Dedifferentiated amniotic fluid mesenchymal stem cell (primary cell): ENCODE data around the gene ANXA3.
A peak's percentile ranks its signal among the peaks of the same experiment; 100 is the strongest.
"Not testable (repeated sequence)": the region's sequence is repeated elsewhere in the genome, so short reads cannot be mapped to it uniquely, and the experiment has no call there.

ENCODE experiments used
- DNase-seq: peaks from one replicate; pipeline ENCODE4 v3.0.0-alpha.2; 2016; ENCODE audit errors: extremely low spot score

ANXA3 gene

DNA sequence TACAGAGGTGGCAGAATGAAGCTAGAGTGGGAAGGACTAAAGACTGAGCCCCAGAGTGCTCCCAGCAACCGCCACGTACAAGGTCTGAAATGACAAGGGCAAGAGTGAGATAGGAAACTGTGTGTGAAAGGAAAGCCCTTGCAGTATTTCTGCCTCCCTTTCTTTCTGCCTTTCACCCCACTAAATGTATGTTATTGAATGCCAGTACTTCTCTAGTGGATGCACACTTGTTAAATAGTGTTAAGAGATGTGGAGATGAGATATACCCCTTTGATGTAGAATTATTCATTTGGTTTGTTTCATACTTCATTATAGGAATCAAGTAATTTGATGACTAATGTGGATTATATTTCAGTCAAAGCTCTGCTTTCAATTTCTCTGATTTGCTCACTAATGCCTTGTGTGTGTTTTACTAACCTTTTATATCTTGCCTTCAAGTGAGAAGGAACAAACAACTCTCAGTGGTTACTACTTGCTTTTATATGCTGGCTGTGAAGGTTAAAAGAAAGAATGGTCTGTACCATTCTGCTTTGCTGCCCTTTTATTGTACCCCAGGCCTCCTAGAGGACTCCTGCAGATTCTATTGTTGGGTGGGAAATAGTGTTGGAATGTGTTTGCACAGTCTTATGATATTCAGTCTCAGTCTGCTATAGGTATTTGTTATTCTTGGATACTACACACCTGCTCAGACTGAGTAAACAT lies 8.0 kb upstream of the ANXA3 start:
- peak; percentile 35 for DNase-seq

DNA sequence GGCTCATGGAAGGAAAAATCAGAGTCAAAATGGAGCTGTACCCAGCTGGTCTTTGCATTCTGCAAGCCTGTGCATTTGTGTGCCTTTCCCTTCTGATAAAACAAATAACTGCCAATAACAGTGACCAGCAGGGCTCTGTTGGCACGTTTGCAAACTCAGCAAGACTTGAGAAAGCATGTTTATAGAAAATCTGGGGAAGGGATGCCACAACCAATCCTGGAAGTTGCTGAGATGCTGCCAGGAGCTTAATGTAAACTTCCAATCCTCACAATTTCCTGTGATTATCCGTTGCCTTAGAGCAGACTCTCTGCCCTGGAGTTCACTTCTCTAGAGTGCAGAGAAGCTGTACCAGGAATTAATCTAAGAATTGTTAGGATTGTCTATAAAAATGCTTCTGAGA lies 6.9 kb upstream of the ANXA3 start:
- no peak for DNase-seq

DNA sequence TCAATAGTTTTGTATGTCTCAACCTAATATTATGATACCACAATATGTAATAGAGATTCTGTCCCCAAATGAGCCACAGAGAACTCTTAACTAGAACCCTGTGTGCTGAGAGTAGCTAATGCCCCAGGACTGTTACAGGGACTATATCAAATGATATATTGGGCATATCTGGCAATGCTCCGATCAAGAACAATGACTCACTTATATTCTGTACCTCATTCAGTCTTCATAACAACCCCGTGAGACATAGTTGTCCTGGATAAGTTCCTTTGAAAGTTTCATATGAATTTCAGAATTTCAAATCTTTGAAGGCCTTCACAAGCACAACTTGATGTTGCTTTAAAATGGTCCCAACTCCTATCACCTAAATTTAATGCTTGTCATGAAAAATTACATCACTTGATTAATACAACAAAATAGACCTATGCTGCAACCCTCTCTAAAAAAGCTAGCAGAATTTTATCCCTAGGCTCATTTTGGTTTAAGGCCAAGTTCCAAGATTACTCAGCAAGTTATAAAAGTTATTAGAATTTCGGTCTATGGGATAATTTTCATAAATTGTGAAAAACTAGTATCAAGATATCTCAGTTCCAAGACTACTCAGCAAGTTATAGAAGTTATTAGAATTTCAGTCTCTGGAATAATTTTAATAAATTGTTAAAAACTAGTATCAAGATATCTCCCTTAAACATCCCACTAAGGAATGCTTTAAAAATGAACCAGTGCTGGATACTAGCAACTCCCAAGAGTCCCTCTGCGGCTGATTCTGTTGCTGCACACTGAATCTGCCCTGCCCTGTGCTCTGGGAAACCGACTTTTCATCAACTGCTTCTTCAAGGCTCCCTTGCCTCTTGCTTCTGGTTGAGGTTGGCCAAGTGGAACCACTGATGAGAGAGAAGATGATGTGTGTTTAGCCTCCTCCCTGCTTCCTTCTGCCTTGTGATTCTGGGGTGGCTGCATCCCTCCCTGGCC lies 6.0 kb upstream of the ANXA3 start:
- no peak for DNase-seq

DNA sequence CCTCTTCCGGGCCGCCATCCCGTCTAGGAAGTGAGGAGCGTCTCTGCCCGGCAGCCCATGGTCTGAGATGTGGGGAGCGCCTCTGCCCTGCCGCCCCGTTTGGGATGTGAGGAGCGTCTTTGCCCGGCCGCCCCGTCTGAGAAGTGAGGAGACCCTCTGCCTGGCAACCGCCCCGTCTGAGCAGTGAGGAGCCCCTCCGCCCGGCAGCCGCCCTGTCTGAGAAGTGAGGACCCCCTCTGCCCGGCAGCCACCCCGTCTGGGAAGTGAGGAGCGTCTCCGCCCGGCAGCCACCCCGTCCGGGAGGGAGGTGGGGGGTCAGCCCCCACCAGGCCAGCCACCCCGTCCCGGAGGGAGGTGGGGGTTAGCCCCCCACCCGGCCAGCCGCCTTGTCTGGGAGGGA lies 3.7 kb upstream of the ANXA3 start:
- not testable (repeated sequence) for DNase-seq

DNA sequence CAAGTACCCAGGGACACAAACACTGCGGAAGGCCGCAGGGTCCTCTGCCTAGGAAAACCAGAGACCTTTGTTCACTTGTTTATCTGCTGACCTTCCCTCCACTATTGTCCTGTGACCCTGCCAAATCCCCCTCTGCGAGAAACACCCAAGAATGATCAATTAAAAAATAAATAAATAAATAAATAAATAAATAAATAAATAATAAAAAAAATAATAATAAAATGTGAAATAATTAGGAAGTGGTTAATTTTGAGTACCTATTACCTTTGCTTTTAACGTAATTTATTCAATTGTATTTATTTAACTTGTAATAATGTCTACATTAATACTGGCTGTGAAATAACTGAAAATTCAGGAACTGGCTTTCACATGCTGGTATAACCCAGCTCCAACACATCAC lies 2.7 kb upstream of the ANXA3 start:
- DNase-seq = not testable (repeated sequence)

DNA sequence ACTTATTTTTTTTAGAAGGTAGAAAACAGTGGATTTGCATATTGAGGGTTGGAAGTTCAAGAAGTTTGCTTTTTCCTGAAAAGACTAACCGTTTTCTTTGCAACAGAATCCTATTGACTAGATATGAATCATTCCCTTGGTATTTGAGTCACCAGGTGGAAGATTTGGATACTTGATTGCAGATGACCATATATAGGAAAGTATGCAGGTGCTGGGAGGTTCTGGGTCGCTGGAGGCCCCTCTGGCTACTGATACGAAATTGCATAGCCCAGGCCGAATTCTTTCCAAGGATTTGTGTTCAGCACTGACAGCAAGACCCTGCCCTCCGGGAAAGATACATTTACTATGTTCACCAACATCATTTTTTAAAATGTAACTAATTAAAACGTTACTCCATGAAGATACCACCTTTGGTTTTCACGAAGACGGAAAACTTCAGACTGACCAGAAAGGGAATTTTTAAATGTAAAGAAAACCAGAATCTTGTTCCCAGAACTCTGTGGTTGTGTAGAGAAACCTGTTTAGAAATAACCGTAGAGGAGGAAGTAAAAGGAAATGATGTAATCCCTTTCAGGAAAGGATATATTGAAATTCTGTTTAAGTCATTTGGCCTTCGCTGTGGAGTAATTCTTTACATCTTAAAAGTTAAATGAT lies 946 bp downstream of the ANXA3 start:
- DNase-seq = no peak

DNA sequence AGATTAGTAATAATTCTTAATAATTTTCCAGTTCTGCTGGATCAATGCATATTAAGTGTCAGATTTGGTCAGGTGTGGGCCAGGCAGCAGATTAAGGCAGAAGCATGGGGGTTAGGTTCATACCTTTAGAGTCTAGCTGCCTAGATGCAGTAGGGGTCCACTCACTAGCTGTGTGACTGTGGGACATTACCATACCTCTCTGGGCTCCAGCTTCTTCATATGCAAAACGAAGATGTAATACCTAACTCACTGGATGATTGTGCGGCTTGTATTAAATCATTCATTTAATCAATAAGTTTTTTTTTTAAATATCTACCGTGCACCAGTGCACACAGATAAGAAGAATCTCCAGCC lies 1.4 kb downstream of the ANXA3 start:
- no peak for DNase-seq

DNA sequence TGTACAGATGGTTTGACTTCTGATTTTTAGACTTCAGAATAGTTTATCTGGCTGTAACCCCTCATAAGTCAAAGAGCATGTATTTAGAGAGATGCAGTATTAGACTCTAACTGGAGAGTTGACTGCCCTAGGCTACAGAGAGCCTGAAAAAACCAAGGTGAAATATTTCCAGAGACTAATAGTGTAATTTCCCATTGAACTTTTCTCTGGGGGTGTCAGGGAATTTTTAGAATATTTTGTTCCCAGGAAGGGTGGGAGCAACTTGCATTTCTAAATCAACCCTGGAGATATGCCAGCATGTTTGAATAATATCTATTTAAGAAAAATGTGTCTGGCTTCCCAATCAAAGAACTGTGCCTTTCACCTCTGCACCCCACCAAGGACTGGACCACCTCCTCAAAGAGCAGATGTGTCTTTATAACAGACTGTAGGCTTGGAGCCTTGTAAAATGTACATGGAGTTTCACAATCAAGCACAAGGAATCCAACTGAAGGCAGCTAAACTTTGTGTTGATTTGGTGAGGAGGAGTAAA lies 2.0 kb downstream of the ANXA3 start:
- DNase-seq = no peak

DNA sequence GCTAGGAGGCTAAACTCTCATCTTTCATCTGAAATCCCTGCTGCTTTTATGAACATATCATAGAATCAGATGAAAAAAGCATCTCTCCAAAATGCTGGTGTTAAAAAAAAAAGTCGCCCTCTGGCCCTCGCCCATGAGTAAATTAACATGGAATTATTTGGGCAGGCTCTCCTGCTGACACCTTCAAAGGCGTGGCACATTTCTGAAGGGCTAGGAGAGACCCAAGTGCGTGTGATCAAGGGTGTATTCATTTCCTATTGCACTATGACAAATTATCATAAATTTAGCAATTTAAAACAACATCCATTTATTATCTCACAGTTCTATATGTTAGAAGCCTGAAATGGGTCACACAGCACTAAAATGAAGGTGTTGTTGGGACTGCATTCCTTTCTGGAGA lies 5.1 kb downstream of the ANXA3 start:
- no peak for DNase-seq

DNA sequence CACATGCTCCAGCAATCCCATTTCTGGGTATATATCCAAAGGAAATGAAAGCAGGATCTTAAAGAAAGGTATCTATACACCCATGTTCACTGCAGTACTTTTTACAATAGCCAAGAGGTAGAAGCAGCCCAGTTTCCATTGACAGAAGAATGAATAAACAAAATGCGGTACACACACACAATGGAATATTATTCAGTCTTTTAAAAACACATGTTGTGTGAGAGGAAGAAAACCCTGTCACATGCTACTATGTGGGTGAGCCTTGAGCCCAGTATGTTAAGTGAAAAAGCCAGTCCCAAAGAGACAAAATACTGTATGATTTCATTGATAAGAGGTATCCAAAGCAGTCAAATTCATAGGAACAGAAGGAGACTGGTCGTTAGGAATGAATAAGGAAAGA lies 6.3 kb downstream of the ANXA3 start:
- no peak for DNase-seq

DNA sequence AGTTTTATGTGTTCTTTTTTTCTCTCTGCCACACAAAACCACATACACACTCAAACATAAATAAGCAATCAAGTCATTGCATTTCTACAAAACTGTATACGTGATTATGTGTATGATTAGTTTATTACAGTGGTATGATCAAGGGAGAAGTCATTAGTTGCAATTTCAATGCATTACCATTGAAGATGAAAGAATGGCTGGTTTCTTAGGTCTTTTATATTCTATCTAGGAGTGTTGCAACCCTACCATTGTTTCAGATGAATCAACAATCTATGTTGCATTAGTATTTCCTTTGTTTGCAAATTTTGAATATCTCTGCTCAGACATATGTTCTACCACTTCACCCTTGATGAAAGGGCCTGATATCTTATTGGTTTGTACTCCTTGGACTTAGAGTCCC lies 6.8 kb downstream of the ANXA3 start:
- DNase-seq = no peak

DNA sequence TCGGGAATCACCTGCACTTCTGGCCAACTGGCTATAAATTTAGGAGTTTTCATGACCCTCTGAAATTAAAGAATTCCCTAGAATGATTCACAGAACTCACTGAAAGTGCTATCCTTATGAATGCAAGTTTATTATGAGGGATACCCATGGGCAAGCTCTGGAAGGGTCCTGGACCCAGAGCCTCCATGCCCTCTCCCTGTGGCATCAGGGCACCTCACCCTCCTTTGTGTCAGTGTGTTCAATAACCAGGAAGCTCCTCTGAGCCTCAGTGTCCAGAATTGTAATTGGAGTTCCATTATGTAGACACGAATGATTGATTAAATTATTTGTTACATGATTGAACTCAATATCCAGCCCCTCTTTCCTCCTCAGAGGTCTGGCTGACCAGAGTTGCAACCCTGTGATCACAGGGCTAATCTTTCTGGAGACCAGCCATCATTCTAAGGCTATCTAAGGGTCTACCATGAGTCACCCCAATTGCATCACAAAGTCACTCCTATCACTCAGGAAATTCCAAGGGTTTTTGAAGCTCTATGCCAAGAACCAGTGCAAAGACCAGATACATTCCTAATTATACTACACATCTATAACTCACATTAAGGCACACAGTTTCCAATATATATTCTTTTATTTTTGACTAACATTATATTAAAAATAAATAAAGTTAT lies 8.9 kb downstream of the ANXA3 start:
- peak; percentile 54 for DNase-seq

DNA sequence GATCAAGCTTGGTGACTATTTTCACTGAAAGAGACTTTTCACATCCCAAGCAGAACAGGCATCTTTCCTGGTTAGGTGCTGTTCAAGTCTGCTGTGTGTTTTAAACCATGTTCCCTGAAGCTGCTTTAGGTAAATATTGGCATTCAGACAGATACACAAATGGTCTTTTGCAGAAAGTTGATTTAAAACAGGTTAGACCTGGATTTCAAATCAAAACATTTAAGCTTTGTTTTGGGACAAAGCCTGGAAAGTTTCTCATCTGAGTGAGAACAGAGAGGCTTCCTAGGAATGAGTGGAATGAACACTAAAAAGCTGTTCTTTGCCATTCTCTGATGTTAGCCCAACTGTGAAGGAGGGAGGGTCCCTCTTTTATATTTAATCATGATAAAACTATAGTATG lies 10.1 kb downstream of the ANXA3 start:
- DNase-seq = peak; percentile 30

DNA sequence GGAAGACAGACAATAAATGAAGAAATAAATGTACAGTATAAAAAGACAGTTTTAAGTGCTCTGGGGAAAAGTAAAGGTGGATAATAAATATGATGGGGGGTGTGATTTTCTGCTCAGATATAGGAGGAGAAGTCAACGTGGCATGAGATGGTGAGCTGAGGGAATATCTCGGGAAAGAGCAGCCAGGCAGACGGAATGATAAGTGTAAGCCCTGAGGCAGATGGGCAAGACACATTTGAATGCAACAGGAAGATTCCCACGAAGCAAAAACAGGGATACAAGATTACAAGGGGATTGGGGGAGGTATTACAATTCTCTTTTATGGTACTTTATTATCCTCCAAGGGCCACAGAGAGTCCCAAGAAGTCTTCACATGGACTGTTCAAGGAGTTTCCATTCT lies 11.1 kb downstream of the ANXA3 start:
- DNase-seq = no peak

DNA sequence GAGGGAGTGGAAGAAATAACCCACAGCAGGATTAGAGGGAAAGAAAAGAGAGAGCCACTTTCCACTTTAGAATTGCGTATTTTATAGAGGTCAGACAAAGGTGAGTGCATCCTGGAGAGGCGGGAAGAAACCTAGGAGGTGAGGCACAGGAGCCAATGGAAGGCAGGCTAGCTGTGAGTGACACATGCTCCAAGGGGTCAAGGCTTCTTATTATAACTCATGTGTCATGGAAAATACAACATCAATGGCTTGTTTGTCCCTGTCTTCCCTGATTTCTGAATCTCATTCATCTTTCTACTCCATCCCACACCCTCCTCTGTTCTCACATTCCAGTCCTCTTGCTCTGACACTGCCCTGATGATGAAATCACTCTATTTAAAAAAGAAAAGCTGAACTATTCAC lies 14.4 kb downstream of the ANXA3 start:
- peak; percentile 73 for DNase-seq

DNA sequence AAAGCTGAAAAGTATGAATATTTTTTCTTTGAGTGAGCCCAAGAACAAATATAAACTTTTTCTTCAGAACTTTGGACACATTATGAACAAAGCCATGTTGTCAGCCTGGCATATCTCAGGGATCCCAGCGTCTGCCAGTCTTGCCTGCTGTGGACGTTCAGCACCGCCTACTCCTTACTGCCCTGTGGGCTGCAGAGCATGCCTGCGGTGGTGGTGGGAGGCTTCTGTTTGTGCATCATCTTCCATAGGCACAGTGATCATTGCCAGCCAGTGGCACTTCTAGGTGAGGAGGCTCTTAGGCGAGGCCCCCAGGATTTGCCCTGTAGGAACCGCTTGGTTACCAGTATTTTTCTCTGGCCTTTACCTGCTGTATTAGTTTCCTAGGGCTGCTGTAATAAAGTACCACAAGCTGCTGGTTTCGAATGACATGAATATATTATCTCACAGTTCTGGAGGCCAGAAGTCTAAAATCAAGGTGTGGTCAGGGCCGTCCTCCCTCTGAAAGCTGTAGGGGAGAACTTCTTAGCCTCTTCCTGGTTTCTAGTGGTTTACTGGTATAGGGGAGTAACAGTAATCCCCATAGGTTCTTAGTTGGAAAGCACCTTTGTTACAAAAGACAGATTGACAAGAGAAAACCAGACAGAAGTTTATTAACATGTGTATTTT lies 15.4 kb downstream of the ANXA3 start:
- DNase-seq = no peak

DNA sequence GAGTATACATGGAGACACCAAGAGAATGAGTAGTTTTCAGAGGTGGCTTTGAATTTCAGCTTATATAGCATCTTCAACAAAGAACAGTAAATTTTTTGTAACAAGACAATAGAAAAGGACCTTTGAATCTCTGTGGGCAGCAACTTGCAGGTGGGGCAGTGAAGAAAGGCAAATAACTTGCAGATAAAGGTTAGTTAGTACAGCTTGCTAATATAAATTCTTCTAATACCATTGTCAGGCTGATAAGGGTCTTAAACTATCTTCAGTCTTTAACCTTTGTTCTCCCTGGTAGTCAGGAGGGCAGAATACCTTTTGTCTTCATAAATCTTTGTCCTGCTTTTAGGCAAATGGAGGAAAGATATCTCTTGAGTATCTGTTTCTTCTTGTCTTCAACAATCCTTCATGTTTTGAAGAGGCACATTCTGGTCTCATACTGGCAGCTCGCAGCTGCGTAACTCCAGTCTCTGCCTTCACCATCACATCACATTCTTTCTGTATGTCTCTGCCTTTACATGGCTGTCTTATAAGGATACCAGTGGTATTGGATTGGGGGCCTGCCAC lies 16.0 kb downstream of the ANXA3 start:
- DNase-seq = no peak

DNA sequence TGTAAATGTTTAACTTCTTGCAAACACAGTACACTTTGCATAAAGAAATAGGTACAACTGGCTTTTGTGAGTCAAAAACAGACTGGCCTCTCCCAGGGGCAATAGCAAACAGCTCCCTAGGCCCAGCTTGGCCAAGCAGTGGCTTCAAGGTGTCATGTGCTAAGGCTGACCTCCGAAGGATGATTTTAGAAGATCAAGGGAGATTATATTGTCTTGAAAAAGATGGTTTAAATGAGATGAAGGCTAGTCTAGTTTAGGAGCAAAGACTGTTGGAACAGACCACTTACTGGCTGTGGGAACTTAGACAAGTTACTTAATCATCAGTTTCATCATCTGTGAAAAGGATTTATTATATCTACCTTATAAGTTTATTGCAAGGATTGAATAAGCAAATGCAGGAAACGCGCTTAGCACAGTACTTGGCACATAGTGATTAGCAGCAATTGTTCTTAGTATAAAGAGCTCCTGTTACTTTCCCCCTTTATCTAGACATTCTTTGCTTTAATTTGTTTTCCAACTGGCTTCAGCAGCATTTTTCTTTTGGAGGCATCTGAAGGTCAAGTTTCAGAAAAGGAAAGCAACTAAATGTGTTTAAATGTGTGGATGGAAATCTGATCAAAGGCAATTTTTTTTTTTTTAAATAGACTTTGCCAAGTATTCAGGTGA lies 17.2 kb downstream of the ANXA3 start:
- no peak for DNase-seq

DNA sequence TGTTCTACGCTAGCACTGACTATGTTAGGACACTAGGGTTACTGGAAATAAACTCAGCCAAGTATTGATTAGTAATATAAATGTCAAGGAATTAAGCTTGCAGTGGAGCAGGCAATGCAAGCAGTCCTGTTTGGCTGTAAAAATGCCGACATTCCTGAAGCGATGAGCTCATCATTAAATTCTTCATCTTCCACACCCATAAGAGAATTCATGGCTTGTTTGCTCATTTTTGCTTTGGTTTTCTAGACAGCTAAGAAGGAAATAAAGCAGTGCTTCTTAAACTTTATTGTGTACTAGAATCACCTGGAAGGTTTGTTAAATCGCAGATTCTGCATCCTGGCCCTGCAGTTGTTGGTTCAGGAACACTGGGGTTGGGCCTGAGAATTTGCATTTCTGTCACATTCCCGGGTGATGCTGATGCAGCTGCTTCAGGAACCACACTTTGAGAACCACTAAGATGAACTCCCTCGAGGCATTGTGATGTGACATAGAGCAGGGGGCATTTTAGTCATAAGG lies 17.8 kb downstream of the ANXA3 start:
- peak; percentile 90 for DNase-seq

DNA sequence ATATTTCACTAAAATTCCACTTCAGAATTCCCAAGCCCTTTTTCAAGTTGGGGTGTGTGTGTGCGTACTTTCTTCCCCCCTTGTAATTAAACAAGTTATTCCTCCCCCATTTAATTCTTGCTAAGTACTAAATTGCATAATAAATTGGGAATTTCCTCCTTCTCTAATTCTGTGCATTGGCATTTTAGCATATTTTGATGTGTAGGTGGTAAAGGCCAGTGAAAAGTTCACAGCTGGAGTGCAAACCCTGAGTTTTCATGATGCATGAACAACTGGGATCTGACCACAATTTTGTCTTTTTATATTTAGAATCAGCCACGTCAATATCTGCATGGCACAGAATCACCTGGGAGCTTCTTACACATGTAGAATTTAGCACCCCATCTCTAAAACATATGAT lies 18.5 kb downstream of the ANXA3 start:
- no peak for DNase-seq
